Mammary epithelial cell (primary cell): Measurements from ENCODE around the gene ESRRA.

Source experiments
- CTCF ChIP-seq, 2 donors: IDR thresholded peaks in 1 of 2; conservative IDR thresholded peaks in 1 of 2; 2 replicates each; pipeline ENCODE4 v1.5.1; 2011 to 2012; ENCODE audit warnings: inconsistent platforms in 2 of 2, low read length in 2 of 2, mild to moderate bottlenecking in 2 of 2, control low read depth in 1 of 2, low read depth in 1 of 2; ENCODE audit not compliant: insufficient read depth in 1 of 2; ENCODE audit errors: extremely low read depth in 1 of 2
- EZH2 ChIP-seq: IDR thresholded peaks from 2 replicates; pipeline ENCODE4 v1.6.1; 2012; ENCODE audit warnings: low read length, inconsistent platforms, borderline replicate concordance

GRCh38 chr11:64256300-64256699 is 49.0 kb upstream of the ESRRA start:
- TF ChIP-seq CTCF (conservative IDR thresholded peaks at IDR 0.05 in 1 of 2, IDR thresholded peaks at IDR 0.05 in 1 of 2; ENCODE audit: extremely low read depth in 1 of 2, insufficient read depth in 1 of 2, low read depth in 1 of 2, low read length in 2 of 2) (no peak), EZH2 (no peak)
